ENCODE data around the gene EOGT.

- TF ChIP-seq CTCF (IDR thresholded peaks at IDR 0.05) (no peak), POLR2A (IDR thresholded peaks at IDR 0.05) (no peak)
Observed at GRCh38 chr3:69005791-69006482, 7.5 kb downstream of the EOGT start.

Data from Peyer's patch (tissue), 4 donors.